ENCODE results near the gene NOM1.

Gene NOM1

GRCh38 chr7:156962897-156963296, 13.4 kb downstream of the NOM1 start:
- TF ChIP-seq TAF1 (IDR thresholded peaks at IDR 0.05; ENCODE audit: borderline replicate concordance, insufficient read depth, low read length) (no peak), SIN3A (IDR thresholded peaks at IDR 0.05; ENCODE audit: borderline replicate concordance, insufficient read depth, low read length) (no peak), FOXP2 (optimal IDR thresholded peaks at IDR 0.05; ENCODE audit: borderline replicate concordance, extremely low read depth, extremely low read length, insufficient read depth) (no peak), REST (IDR thresholded peaks at IDR 0.05; ENCODE audit: insufficient read depth in 1 of 2, low read depth in 2 of 2, low read length in 2 of 2) (no peak), POLR2AphosphoS5 (IDR thresholded peaks at IDR 0.05; ENCODE audit: low read depth, low read length) (no peak)

DNA sequence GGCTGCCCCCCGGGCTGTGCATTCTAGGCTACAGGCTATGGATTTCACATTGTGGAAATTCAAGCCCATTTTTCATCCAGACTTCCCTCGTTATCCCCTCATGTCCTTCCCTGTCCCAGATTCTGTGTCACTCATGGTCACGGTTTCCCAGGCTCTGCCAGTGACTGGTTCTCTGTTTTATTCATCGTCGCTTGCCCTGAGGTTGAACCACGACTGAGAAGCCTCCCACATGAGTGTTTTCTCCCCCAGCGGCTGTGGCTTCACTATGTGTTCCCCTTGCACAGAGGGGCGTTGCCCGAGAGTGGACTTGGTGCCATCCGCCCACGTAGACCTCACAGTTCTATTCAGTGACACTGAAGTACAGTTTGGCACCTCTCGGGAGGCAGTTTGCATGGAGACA, 14.0 kb downstream of the NOM1 start:
- TF ChIP-seq SIN3A (IDR thresholded peaks at IDR 0.05; ENCODE audit: borderline replicate concordance, insufficient read depth, low read length) (no peak), REST (IDR thresholded peaks at IDR 0.05; ENCODE audit: insufficient read depth in 1 of 2, low read depth in 2 of 2, low read length in 2 of 2) (no peak), FOXP2 (optimal IDR thresholded peaks at IDR 0.05; ENCODE audit: borderline replicate concordance, extremely low read depth, extremely low read length, insufficient read depth) (no peak), POLR2AphosphoS5 (IDR thresholded peaks at IDR 0.05; ENCODE audit: low read depth, low read length) (no peak), TAF1 (IDR thresholded peaks at IDR 0.05; ENCODE audit: borderline replicate concordance, insufficient read depth, low read length) (no peak)

GRCh38 chr7:156964971-156965370, 15.5 kb downstream of the NOM1 start:
- TF ChIP-seq TAF1 (IDR thresholded peaks at IDR 0.05; ENCODE audit: borderline replicate concordance, insufficient read depth, low read length) (no peak), FOXP2 (optimal IDR thresholded peaks at IDR 0.05; ENCODE audit: borderline replicate concordance, extremely low read depth, extremely low read length, insufficient read depth) (no peak), POLR2AphosphoS5 (IDR thresholded peaks at IDR 0.05; ENCODE audit: low read depth, low read length) (no peak), REST (IDR thresholded peaks at IDR 0.05; ENCODE audit: insufficient read depth in 1 of 2, low read depth in 2 of 2, low read length in 2 of 2) (no peak), SIN3A (IDR thresholded peaks at IDR 0.05; ENCODE audit: borderline replicate concordance, insufficient read depth, low read length) (no peak)

- no peak for TF ChIP-seq POLR2AphosphoS5 (IDR thresholded peaks at IDR 0.05; ENCODE audit: low read depth, low read length)
- no peak for TF ChIP-seq FOXP2 (optimal IDR thresholded peaks at IDR 0.05; ENCODE audit: borderline replicate concordance, extremely low read depth, extremely low read length, insufficient read depth)
- TF ChIP-seq TAF1 (IDR thresholded peaks at IDR 0.05; ENCODE audit: borderline replicate concordance, insufficient read depth, low read length): no peak
- no peak for TF ChIP-seq REST (IDR thresholded peaks at IDR 0.05; ENCODE audit: insufficient read depth in 1 of 2, low read depth in 2 of 2, low read length in 2 of 2)
- no peak for TF ChIP-seq SIN3A (IDR thresholded peaks at IDR 0.05; ENCODE audit: borderline replicate concordance, insufficient read depth, low read length)
These were observed 16.9 kb downstream of the NOM1 start for GRCh38 chr7:156966387-156966786.

DNA sequence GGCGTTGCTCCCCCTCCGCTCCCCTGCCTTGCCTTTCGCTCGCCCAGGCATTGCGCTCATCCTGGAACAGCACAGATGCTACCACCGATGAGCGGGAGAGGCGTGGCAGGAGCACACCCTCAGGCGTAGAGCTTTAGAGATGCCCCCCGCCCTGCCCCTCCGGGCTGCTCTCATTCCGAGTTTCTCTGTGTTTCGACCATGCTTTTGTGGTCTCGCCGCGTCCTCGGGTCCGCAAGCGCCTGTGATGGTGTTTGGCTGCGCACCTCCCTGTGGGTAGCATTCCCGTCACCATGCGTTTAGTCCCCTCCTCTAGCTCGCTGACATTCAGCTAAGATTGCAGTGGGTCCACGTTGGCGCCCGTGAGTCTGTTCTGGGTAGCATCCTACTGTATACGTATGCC, 18.7 kb downstream of the NOM1 start:
- TF ChIP-seq TAF1 (IDR thresholded peaks at IDR 0.05; ENCODE audit: borderline replicate concordance, insufficient read depth, low read length): no peak
- no peak for TF ChIP-seq REST (IDR thresholded peaks at IDR 0.05; ENCODE audit: insufficient read depth in 1 of 2, low read depth in 2 of 2, low read length in 2 of 2)
- TF ChIP-seq SIN3A (IDR thresholded peaks at IDR 0.05; ENCODE audit: borderline replicate concordance, insufficient read depth, low read length): no peak
- no peak for TF ChIP-seq FOXP2 (optimal IDR thresholded peaks at IDR 0.05; ENCODE audit: borderline replicate concordance, extremely low read depth, extremely low read length, insufficient read depth)
- no peak for TF ChIP-seq POLR2AphosphoS5 (IDR thresholded peaks at IDR 0.05; ENCODE audit: low read depth, low read length)

Measured in PFSK-1 (cell line).